ENCODE results near the gene RGS14.

- TF ChIP-seq POLR2AphosphoS5 (IDR thresholded peaks at IDR 0.05; ENCODE audit: borderline replicate concordance, low read depth, low read length) (no peak), EZH2 (IDR thresholded peaks at IDR 0.05) (no peak), FOXP2 (optimal IDR thresholded peaks at IDR 0.05; ENCODE audit: control extremely low read depth, extremely low read length, insufficient read depth) (no peak)
Observed at GRCh38 chr5:177396078-177396477, 38.4 kb downstream of the RGS14 start.
